ENCODE results near the gene DNAH1. TPM values are rescaled to one million over a fixed set of nuclear protein-coding genes. Genes with fewer than 3 reads are reported as not detected.

DNAH1 gene
- total and polyA plus RNA-seq, 10 donors, result 4.9 to 35.8 (median 24.6) TPM

GRCh38 chr3:52317208-52318000 is 1.3 kb downstream of the DNAH1 start:
- peak overlapping the region in 3 of 8 donors; percentile 20 to 50 (median 22) for H3K27ac ChIP-seq
- 18 to 32% (median 26%) methylated on average over 42 to 45 of the region's 45 CpGs for WGBS, 5 donors
- TF ChIP-seq CTCF (IDR thresholded peaks at IDR 0.05 in 8 of 11, conservative IDR thresholded peaks at IDR 0.05 in 3 of 11), result no peak
- TF ChIP-seq POLR2A (IDR thresholded peaks at IDR 0.05), result no peak
- peak; percentile 41 to 63 (median 54) for TF ChIP-seq POLR2AphosphoS5 (IDR thresholded peaks at IDR 0.05)
- peaks cover 0 to 13% (median 0%) of the 10 kb centered on the region in 6 donors for H3K36me3 ChIP-seq
- H3K4me3 ChIP-seq, result peak overlapping the region in 6 of 8 donors; percentile 6 to 51 (median 27)
- H3K27me3 ChIP-seq (replicated peaks in 1 of 7), result no peaks in the 10 kb centered on the region
- peaks cover 22 to 41% (median 30%) of the 10 kb centered on the region in 6 donors for H3K4me1 ChIP-seq
- peak; percentile 92 for DNase-seq
- H3K9me3 ChIP-seq, result no peaks in the 10 kb centered on the region
- intact Hi-C loops (cut with DNase I; ENCODE audit: low total_unique reads), result no loop called here

GRCh38 chr3:52318186-52318816 is 2.2 kb downstream of the DNAH1 start:
- DNase-seq, result no peak
- H3K4me1 ChIP-seq, result peaks cover 18 to 35% (median 26%) of the 10 kb centered on the region in 6 donors

GRCh38 chr3:52319921-52320595 is 3.9 kb downstream of the DNAH1 start:
- peaks cover 0 to 19% (median 0%) of the 10 kb centered on the region in 6 donors for H3K36me3 ChIP-seq
- no peak for DNase-seq
- H3K4me1 ChIP-seq, result peaks cover 10 to 18% (median 14%) of the 10 kb centered on the region in 6 donors
- no peak for TF ChIP-seq CTCF (IDR thresholded peaks at IDR 0.05 in 8 of 11, conservative IDR thresholded peaks at IDR 0.05 in 3 of 11)
- TF ChIP-seq POLR2AphosphoS5 (IDR thresholded peaks at IDR 0.05), result no peak
- no peak for TF ChIP-seq POLR2A (IDR thresholded peaks at IDR 0.05)
- intact Hi-C loops (cut with DNase I; ENCODE audit: low total_unique reads), result no loop called here
- no peaks in the 10 kb centered on the region for H3K9me3 ChIP-seq
- H3K27ac ChIP-seq, result no peak overlapping the region
- no peak overlapping the region for H3K4me3 ChIP-seq
- 86 to 95% (median 94%) methylated on average over 9 to 10 of the region's 10 CpGs for WGBS, 5 donors
- no peaks in the 10 kb centered on the region for H3K27me3 ChIP-seq (replicated peaks in 1 of 7)

More at GRCh38 chr3:52318186-52318816, 2.2 kb downstream of the DNAH1 start:
- 74 to 93% (median 85%) methylated on average over 14 of the region's 14 CpGs for WGBS, 5 donors
- intact Hi-C loops (cut with DNase I; ENCODE audit: low total_unique reads), result no loop called here
- Histone ChIP-seq H3K27me3 (replicated peaks in 1 of 7) (no peaks in the 10 kb centered on the region), H3K9me3 (no peaks in the 10 kb centered on the region), H3K27ac (no peak overlapping the region), H3K36me3 (peaks cover 0 to 19% (median 0%) of the 10 kb centered on the region in 6 donors), H3K4me3 (peak overlapping the region in 1 of 8 donors; percentile 51)
- TF ChIP-seq POLR2AphosphoS5 (IDR thresholded peaks at IDR 0.05) (no peak), POLR2A (IDR thresholded peaks at IDR 0.05) (no peak)

GRCh38 chr3:52321481-52321880 is 5.4 kb downstream of the DNAH1 start:
- peaks cover 0 to 23% (median 0%) of the 10 kb centered on the region in 6 donors for H3K36me3 ChIP-seq
- DNase-seq, result no peak
- no peaks in the 10 kb centered on the region for H3K9me3 ChIP-seq
- H3K4me1 ChIP-seq, result peaks cover 10 to 18% (median 14%) of the 10 kb centered on the region in 6 donors
- no peaks in the 10 kb centered on the region for H3K27me3 ChIP-seq (replicated peaks in 1 of 7)
- TF ChIP-seq CTCF (IDR thresholded peaks at IDR 0.05 in 8 of 11, conservative IDR thresholded peaks at IDR 0.05 in 3 of 11) (no peak), POLR2AphosphoS5 (IDR thresholded peaks at IDR 0.05) (no peak), POLR2A (IDR thresholded peaks at IDR 0.05) (no peak)
- no peak overlapping the region for H3K4me3 ChIP-seq
- intact Hi-C loops (cut with DNase I; ENCODE audit: low total_unique reads), result no loop called here
- H3K27ac ChIP-seq, result no peak overlapping the region
- WGBS, 5 donors, result 82 to 89% (median 86%) methylated on average over 3 to 5 of the region's 5 CpGs
